Testis (tissue), 3 donors: ENCODE measurements around the gene MSI2. TPM values are rescaled to one million over a fixed set of nuclear protein-coding genes. Genes with fewer than 3 reads are reported as not detected.
A peak's percentile ranks its signal among the peaks of the same experiment; 100 is the strongest.

Experiments
- DNase-seq: peaks from one replicate; pipeline ENCODE4 v3.0.0-alpha.2; 2019
- H3K27ac ChIP-seq, 2 donors: fragments of 200-600 bp; sonication (generic); one replicate each; pipeline ENCODE4 v1.5.1; 2019
- H3K27me3 ChIP-seq: fragments of 200-600 bp; sonication (generic); one replicate; pipeline ENCODE4 v1.5.1; 2019
- H3K36me3 ChIP-seq: fragments of 200-600 bp; sonication (generic); one replicate; pipeline ENCODE4 v1.5.1; 2017; ENCODE audit warnings: low read depth; ENCODE audit errors: missing control alignments
- H3K4me1 ChIP-seq: fragments of 200-600 bp; sonication (generic); one replicate; pipeline ENCODE4 v1.5.1; 2019
- H3K4me3 ChIP-seq, 2 donors: fragments of 200-600 bp; sonication (generic); one replicate each; pipeline ENCODE4 v1.5.1; 2017 to 2019
- H3K9me3 ChIP-seq: fragments of 200-600 bp; sonication (generic); one replicate; pipeline ENCODE4 v1.5.1; 2017
- POLR2A ChIP-seq: fragments of 450-650 bp; IDR thresholded peaks from one replicate; pipeline ENCODE4 v1.6.1; 2017; ENCODE audit warnings: antibody characterized with exemption, mild to moderate bottlenecking, moderate library complexity
- WGBS, 2 donors: methylation state at CpG; one replicate each; pipeline ENCODE4 v1.1.5; 2018; 5-methylcytosine and 5-hydroxymethylcytosine counted together
- intact Hi-C: fragments of 100-400 bp; cut with DNase I; formaldehyde crosslinking; loops from one replicate; pipeline ENCODE4 v1.15.1; 2023; ENCODE audit warnings: low total_unique reads
- polyA plus RNA-seq: library from polyadenylated mRNA; stranded (reverse); fragments of 350-450 nt; fragmentation: Illumina TruSeq; extraction: RNeasy Lipid Tissue Mini Kit (QIAGEN cat#74804); gene quantifications from one replicate; pipeline ENCODE4 v1.2.3, GENCODE V29; 2014; ENCODE audit warnings: low read depth, low replicate concordance; ENCODE audit not compliant: insufficient read depth
- total RNA-seq, 2 donors: library from RNA; depleted of rRNA; stranded (reverse); fragments of >200 nt; gene quantifications; one replicate each; pipeline ENCODE4 v1.2.3, GENCODE V29; 2016
- TF ChIP-seq, protein P1 (sequence below), 3 experiments: fragments of 450-650 bp in 2 of 3; fragments of 200-600 bp in 1 of 3; sonication (generic) in 1 of 3; IDR thresholded peaks; one replicate each; pipeline ENCODE4 v1.5.1; 2016 to 2019; ENCODE audit warnings: antibody characterized with exemption in 3 of 3, mild to moderate bottlenecking in 2 of 3, moderate library complexity in 1 of 3

The MSI2 gene
- total and polyA plus RNA-seq, 3 donors from 2014 or later, result 46.5 to 106 (median 76.6) TPM

DNA sequence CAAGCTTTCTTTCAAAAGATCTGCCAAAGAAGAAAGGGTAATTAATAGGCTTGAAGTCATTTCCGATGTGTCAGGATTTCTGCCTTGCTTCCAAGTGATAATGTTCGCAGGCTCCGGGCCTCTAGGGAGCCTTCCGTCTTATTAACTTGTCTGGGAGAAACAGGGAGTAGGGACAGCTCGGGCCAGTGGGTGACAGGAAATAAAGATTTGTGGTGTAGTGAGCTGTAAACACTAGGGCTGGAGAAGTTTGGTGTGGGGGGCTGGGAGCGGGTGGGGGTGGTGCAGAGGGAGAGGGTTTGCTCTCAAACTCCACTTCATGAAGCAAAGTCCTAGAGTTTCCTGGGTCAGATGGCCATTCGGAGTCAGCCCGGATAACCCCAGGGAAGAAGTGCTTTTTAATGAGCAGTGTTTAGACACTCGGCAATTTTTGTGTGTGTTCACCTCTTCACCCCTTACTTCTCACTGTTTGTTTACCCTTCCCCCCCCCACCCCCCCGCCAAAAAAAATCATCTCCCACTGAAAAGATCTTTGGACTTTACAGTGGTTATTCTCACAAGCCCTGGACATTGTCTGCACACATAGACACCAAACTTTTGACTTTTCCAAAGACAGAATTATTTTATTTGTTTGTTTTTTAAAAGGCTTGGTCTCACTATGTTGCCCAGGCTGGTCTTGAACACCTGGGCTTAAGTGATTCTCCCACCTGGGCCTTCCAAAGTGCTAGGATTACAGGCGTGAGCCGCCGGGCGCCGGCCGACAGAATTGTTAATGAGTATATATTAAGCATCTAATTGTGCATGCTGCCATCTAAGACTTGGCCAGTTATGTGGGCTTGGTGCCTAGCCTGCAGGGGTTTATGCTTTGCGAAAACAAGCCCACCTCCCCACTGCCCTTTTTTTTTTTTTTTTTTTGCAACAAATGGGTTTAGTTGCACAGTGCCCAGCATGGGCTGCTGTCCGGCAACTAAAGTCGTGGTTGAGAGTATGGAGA lies 292.4 kb downstream of the MSI2 start:
- no peak overlapping the region for H3K27ac ChIP-seq
- WGBS, 2 donors, result 64 to 72% methylated on average over 19 of the region's 19 CpGs
- intact Hi-C loops, result no loop called here

DNA sequence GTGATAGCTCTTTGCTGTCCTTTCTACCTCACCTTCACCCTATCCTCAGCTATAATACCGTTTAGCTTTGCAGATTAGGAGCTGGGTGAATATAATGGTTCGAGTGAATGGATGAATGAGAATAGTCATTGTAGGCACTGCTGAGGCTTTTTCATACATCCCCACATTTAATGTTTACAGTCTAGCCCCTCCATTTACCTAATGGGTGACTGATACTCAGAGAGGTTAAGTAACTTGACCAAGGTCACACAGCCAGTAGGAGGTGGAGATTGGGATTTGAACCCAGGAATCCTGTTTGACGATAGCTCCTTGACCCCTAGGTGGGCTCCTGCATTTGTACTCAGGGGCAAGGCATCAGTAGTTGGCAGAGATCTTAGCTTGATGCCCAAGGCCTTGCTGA lies 293.1 kb downstream of the MSI2 start:
- Histone ChIP-seq H3K4me1 (peaks cover 32% of the 10 kb centered on the region), H3K27me3 (no peaks in the 10 kb centered on the region), H3K27ac (peak overlapping the region; percentile 28 to 59), H3K4me3 (no peak overlapping the region), H3K36me3 (no peaks in the 10 kb centered on the region), H3K9me3 (no peaks in the 10 kb centered on the region)
- whole genome bisulfite sequencing, 2 donors, result 71 to 85% methylated on average over 3 of the region's 3 CpGs
- intact Hi-C loops, result no loop called here
- DNase-seq, result no peak
- TF ChIP-seq, protein P1, sequence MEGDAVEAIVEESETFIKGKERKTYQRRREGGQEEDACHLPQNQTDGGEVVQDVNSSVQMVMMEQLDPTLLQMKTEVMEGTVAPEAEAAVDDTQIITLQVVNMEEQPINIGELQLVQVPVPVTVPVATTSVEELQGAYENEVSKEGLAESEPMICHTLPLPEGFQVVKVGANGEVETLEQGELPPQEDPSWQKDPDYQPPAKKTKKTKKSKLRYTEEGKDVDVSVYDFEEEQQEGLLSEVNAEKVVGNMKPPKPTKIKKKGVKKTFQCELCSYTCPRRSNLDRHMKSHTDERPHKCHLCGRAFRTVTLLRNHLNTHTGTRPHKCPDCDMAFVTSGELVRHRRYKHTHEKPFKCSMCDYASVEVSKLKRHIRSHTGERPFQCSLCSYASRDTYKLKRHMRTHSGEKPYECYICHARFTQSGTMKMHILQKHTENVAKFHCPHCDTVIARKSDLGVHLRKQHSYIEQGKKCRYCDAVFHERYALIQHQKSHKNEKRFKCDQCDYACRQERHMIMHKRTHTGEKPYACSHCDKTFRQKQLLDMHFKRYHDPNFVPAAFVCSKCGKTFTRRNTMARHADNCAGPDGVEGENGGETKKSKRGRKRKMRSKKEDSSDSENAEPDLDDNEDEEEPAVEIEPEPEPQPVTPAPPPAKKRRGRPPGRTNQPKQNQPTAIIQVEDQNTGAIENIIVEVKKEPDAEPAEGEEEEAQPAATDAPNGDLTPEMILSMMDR (IDR thresholded peaks at IDR 0.05), result no peak
- no peak for TF ChIP-seq POLR2A

More for the DNA sequence above, 292.4 kb downstream of the MSI2 start:
- DNase-seq, result peak; percentile 56
- peaks cover 29% of the 10 kb centered on the region for H3K4me1 ChIP-seq
- TF ChIP-seq POLR2A, result no peak
- TF ChIP-seq, protein P1 (IDR thresholded peaks at IDR 0.05), result no peak
- no peaks in the 10 kb centered on the region for H3K9me3 ChIP-seq
- H3K27me3 ChIP-seq, result no peaks in the 10 kb centered on the region
- no peaks in the 10 kb centered on the region for H3K36me3 ChIP-seq
- no peak overlapping the region for H3K4me3 ChIP-seq

DNA sequence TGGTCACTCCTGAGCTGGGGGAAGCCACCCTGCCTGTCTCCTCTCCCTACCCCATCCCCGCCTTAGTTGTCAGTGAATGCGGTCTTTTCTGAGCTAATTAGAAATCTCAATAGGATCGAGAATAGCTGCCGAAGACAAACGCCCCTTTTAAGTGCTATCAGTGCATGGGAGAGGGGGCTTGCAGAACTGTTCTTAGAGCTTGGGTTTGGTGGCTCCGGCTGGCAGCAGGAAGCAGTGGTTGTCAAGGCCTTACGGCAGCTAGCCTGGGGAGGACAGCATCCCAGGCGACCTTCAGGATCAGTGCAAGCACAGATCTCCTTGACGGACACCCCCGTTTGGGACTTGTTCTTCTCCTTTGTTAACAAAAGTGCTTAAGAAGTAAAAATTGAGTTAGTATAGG lies 293.7 kb downstream of the MSI2 start:
- WGBS, 2 donors, result 37 to 49% methylated on average over 10 of the region's 10 CpGs
- peaks cover 33% of the 10 kb centered on the region for H3K4me1 ChIP-seq
- intact Hi-C loops, result no loop called here
- peak; percentile 40 for DNase-seq
- no peak for TF ChIP-seq POLR2A
- TF ChIP-seq, protein P1 (IDR thresholded peaks at IDR 0.05), result no peak
- no peak overlapping the region for H3K4me3 ChIP-seq
- H3K36me3 ChIP-seq, result no peaks in the 10 kb centered on the region
- no peaks in the 10 kb centered on the region for H3K27me3 ChIP-seq
- peak overlapping the region; percentile 28 to 59 for H3K27ac ChIP-seq
- no peaks in the 10 kb centered on the region for H3K9me3 ChIP-seq

DNA sequence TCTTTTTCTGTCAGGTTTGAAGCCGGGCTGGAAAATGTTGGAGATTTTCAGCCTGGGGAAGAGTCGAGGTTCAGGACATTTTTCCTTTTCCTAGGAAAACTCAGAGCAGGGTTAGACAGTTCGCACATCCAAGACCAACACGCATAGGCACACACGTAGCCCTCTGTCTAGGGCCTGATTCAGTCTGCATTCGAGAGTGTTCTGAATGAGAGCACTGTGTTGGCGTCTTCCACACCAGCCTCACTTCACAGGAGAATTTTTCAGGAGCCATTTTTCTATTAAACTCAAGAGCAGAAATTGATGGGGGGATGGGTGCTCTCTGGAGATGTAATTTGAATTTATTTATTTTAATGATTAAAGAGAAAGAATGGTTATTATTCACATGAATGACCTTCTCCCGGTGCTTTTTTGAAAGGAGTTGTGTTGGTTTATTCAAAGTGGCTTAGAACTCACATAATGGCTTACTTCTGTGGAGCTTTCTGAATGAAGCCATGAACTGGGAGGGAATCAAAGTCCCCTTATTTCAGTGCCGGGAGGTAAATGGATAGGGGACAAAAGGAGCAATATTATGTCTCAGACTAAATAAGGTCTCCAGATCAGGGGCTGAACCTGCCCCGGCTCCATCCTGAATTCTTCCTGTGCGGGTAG lies 294.5 kb downstream of the MSI2 start:
- TF ChIP-seq, protein P1 (IDR thresholded peaks at IDR 0.05), result no peak
- no peak for TF ChIP-seq POLR2A
- H3K4me3 ChIP-seq, result no peak overlapping the region
- H3K36me3 ChIP-seq, result no peaks in the 10 kb centered on the region
- no peaks in the 10 kb centered on the region for H3K9me3 ChIP-seq
- 50 to 77% methylated on average over 11 of the region's 11 CpGs for WGBS, 2 donors
- H3K4me1 ChIP-seq, result peaks cover 33% of the 10 kb centered on the region
- intact Hi-C loops, result no loop called here
- DNase-seq, result no peak
- no peaks in the 10 kb centered on the region for H3K27me3 ChIP-seq
- H3K27ac ChIP-seq, result peak overlapping the region; percentile 28 to 59
